ENCODE results near the gene NFATC3. TPM values are rescaled to one million over a fixed set of nuclear protein-coding genes. Genes with fewer than 3 reads are reported as not detected.
"Not testable (repeated sequence)": the region's sequence is repeated elsewhere in the genome, so short reads cannot be mapped to it uniquely, and the experiment has no call there.

NFATC3 gene
- total RNA-seq, 2 donors from 2014 or later, result 27.4 to 30.1 TPM

- no peak overlapping the region for H3K9ac ChIP-seq (ENCODE audit: extremely low read depth, low read length, poor library complexity, severe bottlenecking)
- no CpG with 5 or more reads among the region's 3 CpGs for WGBS, 2 experiments (ENCODE audit: insufficient coverage in 1 of 2, insufficient read length in 1 of 2)
- Mint-ChIP-seq H3K4me3 (no peak overlapping the region), H3K4me1 (peaks cover 32% of the 10 kb centered on the region), H3K36me3 (ENCODE audit: low read depth) (no peaks in the 10 kb centered on the region), H3K27ac (no peak overlapping the region), H3K9me3 (no peaks in the 10 kb centered on the region), H3K27me3 (ENCODE audit: insufficient read depth) (no peaks in the 10 kb centered on the region)
- TF ChIP-seq CTCF (conservative IDR thresholded peaks at IDR 0.05), result no peak
- no peaks in the 10 kb centered on the region for H3K27me3 ChIP-seq (ENCODE audit: control insufficient read depth, insufficient read depth, low read length, poor library complexity, severe bottlenecking)
- H3K4me3 ChIP-seq (ENCODE audit: low read length), result peak overlapping the region; percentile 21
- H3K27ac ChIP-seq (ENCODE audit: low read depth, low read length), result no peak overlapping the region
- DNase-seq, result no peak
- no peaks in the 10 kb centered on the region for H3K36me3 ChIP-seq (ENCODE audit: control insufficient read depth, insufficient read depth, low read length)
- H3K4me1 ChIP-seq (ENCODE audit: control insufficient read depth, insufficient read depth, low read length), result peaks cover 11% of the 10 kb centered on the region
- H3K9me3 ChIP-seq (ENCODE audit: control insufficient read depth, low read length), result no peaks in the 10 kb centered on the region
Observed at GRCh38 chr16:68090130-68090529, 5.0 kb downstream of the NFATC3 start.

GRCh38 chr16:68090533-68090932 lies 5.4 kb downstream of the NFATC3 start:
- 85% methylated on average over 3 of the region's 3 CpGs; no CpG with 5 or more reads in 1 of the 2 experiments for WGBS, 2 experiments (ENCODE audit: insufficient coverage in 1 of 2, insufficient read length in 1 of 2)
- no peak overlapping the region for H3K9ac ChIP-seq (ENCODE audit: extremely low read depth, low read length, poor library complexity, severe bottlenecking)
- Mint-ChIP-seq H3K9me3 (no peaks in the 10 kb centered on the region), H3K27ac (no peak overlapping the region), H3K4me3 (no peak overlapping the region), H3K27me3 (ENCODE audit: insufficient read depth) (no peaks in the 10 kb centered on the region), H3K4me1 (peaks cover 32% of the 10 kb centered on the region), H3K36me3 (ENCODE audit: low read depth) (no peaks in the 10 kb centered on the region)
- TF ChIP-seq CTCF (conservative IDR thresholded peaks at IDR 0.05), result no peak
- H3K4me1 ChIP-seq (ENCODE audit: control insufficient read depth, insufficient read depth, low read length), result peaks cover 11% of the 10 kb centered on the region
- no peak overlapping the region for H3K27ac ChIP-seq (ENCODE audit: low read depth, low read length)
- no peak overlapping the region for H3K4me3 ChIP-seq (ENCODE audit: low read length)
- H3K36me3 ChIP-seq (ENCODE audit: control insufficient read depth, insufficient read depth, low read length), result no peaks in the 10 kb centered on the region
- H3K9me3 ChIP-seq (ENCODE audit: control insufficient read depth, low read length), result no peaks in the 10 kb centered on the region
- no peak for DNase-seq
- H3K27me3 ChIP-seq (ENCODE audit: control insufficient read depth, insufficient read depth, low read length, poor library complexity, severe bottlenecking), result no peaks in the 10 kb centered on the region

- peaks cover 11% of the 10 kb centered on the region for H3K4me1 ChIP-seq (ENCODE audit: control insufficient read depth, insufficient read depth, low read length)
- no peak for DNase-seq
- no peaks in the 10 kb centered on the region for H3K27me3 ChIP-seq (ENCODE audit: control insufficient read depth, insufficient read depth, low read length, poor library complexity, severe bottlenecking)
- no peaks in the 10 kb centered on the region for H3K9me3 Mint-ChIP-seq
- WGBS, 2 experiments (ENCODE audit: insufficient coverage in 1 of 2, insufficient read length in 1 of 2), result 96 to 98% methylated on average over 3 to 4 of the region's 5 CpGs
- H3K4me3 ChIP-seq (ENCODE audit: low read length), result no peak overlapping the region
- no peak for TF ChIP-seq CTCF (conservative IDR thresholded peaks at IDR 0.05)
- no peak overlapping the region for H3K27ac Mint-ChIP-seq
- no peaks in the 10 kb centered on the region for H3K27me3 Mint-ChIP-seq (ENCODE audit: insufficient read depth)
- H3K4me3 Mint-ChIP-seq, result no peak overlapping the region
- no peaks in the 10 kb centered on the region for H3K36me3 Mint-ChIP-seq (ENCODE audit: low read depth)
- H3K27ac ChIP-seq (ENCODE audit: low read depth, low read length), result no peak overlapping the region
- no peaks in the 10 kb centered on the region for H3K9me3 ChIP-seq (ENCODE audit: control insufficient read depth, low read length)
- H3K36me3 ChIP-seq (ENCODE audit: control insufficient read depth, insufficient read depth, low read length), result no peaks in the 10 kb centered on the region
- H3K9ac ChIP-seq (ENCODE audit: extremely low read depth, low read length, poor library complexity, severe bottlenecking), result no peak overlapping the region
- peaks cover 32% of the 10 kb centered on the region for H3K4me1 Mint-ChIP-seq
Observed at GRCh38 chr16:68091380-68092261, 6.5 kb downstream of the NFATC3 start.

GRCh38 chr16:68092275-68092674 lies 7.1 kb downstream of the NFATC3 start:
- H3K36me3 Mint-ChIP-seq (ENCODE audit: low read depth); H3K27me3 ChIP-seq (ENCODE audit: control insufficient read depth, insufficient read depth, low read length, poor library complexity, severe bottlenecking); H3K27ac ChIP-seq (ENCODE audit: low read depth, low read length); H3K36me3 ChIP-seq (ENCODE audit: control insufficient read depth, insufficient read depth, low read length); H3K9ac ChIP-seq (ENCODE audit: extremely low read depth, low read length, poor library complexity, severe bottlenecking); H3K27me3 Mint-ChIP-seq (ENCODE audit: insufficient read depth); H3K4me3 ChIP-seq (ENCODE audit: low read length); H3K9me3 ChIP-seq (ENCODE audit: control insufficient read depth, low read length); H3K4me3 Mint-ChIP-seq; H3K27ac Mint-ChIP-seq; DNase-seq; H3K9me3 Mint-ChIP-seq: not testable (repeated sequence)
- peaks cover 11% of the 10 kb centered on the region for H3K4me1 ChIP-seq (ENCODE audit: control insufficient read depth, insufficient read depth, low read length)
- peaks cover 29% of the 10 kb centered on the region for H3K4me1 Mint-ChIP-seq
- 91 to 96% methylated on average over 8 to 10 of the region's 10 CpGs for WGBS, 2 experiments (ENCODE audit: insufficient coverage in 1 of 2, insufficient read length in 1 of 2)
